Body of pancreas (tissue), 4 donors: ENCODE measurements around the gene ING5. TPM values are rescaled to one million over a fixed set of nuclear protein-coding genes. Genes with fewer than 3 reads are reported as not detected.

Experiments used
- ATAC-seq: fragments of 150-250 bp; one replicate; pipeline ENCODE4 v1.9.1; 2016
- DNase-seq, 4 donors: peaks; one replicate each; pipeline ENCODE4 v3.0.0-alpha.2; 2019
- H3K27ac ChIP-seq, 4 donors: fragments of 200-600 bp; sonication (generic); 1 replicate in 3 of 4; 2 replicates in 1 of 4; pipeline versions ENCODE4 v1.5.1 to v1.6.1; 2016 to 2019; ENCODE audit warnings: mild to moderate bottlenecking in 1 of 4, mixed read lengths in 1 of 4, moderate library complexity in 1 of 4
- H3K27me3 ChIP-seq, 2 donors: fragments of 200-600 bp; sonication (generic); one replicate each; pipeline ENCODE4 v1.6.0; 2016; ENCODE audit warnings: mild to moderate bottlenecking in 1 of 2
- H3K36me3 ChIP-seq, 2 donors: fragments of 200-600 bp; sonication (generic); replicated peaks in 1 of 2; 2 replicates each; pipeline ENCODE4 v1.5.1; 2016; ENCODE audit warnings: low read depth in 2 of 2; ENCODE audit not compliant: insufficient read depth in 1 of 2
- H3K4me1 ChIP-seq: fragments of 200-600 bp; sonication (generic); one replicate; pipeline ENCODE4 v1.6.0; 2016
- H3K4me3 ChIP-seq, 2 donors: fragments of 200-600 bp; sonication (generic); 1 replicate in 1 of 2; 2 replicates in 1 of 2; pipeline ENCODE4 v1.5.1; 2016 to 2019
- H3K9me3 ChIP-seq, 3 donors: fragments of 200-600 bp; sonication (generic); 1 replicate in 2 of 3; 2 replicates in 1 of 3; pipeline ENCODE4 v1.5.1; 2016
- POLR2A ChIP-seq, 3 donors: fragments of 450-650 bp; IDR thresholded peaks; one replicate each; pipeline ENCODE4 v1.6.1; 2016; ENCODE audit warnings: antibody characterized with exemption in 3 of 3, mild to moderate bottlenecking in 2 of 3
- WGBS, 2 donors: methylation state at CpG; one replicate each; pipeline ENCODE4 v1.1.5; 2017; 5-methylcytosine and 5-hydroxymethylcytosine counted together
- intact Hi-C: fragments of 100-400 bp; cut with DNase I; formaldehyde crosslinking; loops from one replicate; pipeline ENCODE4 v1.15.1; 2023
- total RNA-seq, 2 donors: library from RNA; depleted of rRNA; stranded (reverse); fragments of >200 nt; gene quantifications; one replicate each; pipeline ENCODE4 v1.1.0, GENCODE V29; 2016
- TF ChIP-seq, protein P1 (sequence below), 7 experiments: fragments of 450-650 bp in 4 of 7; fragments of 200-600 bp in 3 of 7; sonication (generic) in 3 of 7; IDR thresholded peaks; one replicate each; pipeline ENCODE4 v1.5.1; 2016 to 2019; ENCODE audit warnings: antibody characterized with exemption in 7 of 7

ING5 gene
- total RNA-seq, 2 donors from 2014 or later: 28.5 to 89.0 TPM

DNA sequence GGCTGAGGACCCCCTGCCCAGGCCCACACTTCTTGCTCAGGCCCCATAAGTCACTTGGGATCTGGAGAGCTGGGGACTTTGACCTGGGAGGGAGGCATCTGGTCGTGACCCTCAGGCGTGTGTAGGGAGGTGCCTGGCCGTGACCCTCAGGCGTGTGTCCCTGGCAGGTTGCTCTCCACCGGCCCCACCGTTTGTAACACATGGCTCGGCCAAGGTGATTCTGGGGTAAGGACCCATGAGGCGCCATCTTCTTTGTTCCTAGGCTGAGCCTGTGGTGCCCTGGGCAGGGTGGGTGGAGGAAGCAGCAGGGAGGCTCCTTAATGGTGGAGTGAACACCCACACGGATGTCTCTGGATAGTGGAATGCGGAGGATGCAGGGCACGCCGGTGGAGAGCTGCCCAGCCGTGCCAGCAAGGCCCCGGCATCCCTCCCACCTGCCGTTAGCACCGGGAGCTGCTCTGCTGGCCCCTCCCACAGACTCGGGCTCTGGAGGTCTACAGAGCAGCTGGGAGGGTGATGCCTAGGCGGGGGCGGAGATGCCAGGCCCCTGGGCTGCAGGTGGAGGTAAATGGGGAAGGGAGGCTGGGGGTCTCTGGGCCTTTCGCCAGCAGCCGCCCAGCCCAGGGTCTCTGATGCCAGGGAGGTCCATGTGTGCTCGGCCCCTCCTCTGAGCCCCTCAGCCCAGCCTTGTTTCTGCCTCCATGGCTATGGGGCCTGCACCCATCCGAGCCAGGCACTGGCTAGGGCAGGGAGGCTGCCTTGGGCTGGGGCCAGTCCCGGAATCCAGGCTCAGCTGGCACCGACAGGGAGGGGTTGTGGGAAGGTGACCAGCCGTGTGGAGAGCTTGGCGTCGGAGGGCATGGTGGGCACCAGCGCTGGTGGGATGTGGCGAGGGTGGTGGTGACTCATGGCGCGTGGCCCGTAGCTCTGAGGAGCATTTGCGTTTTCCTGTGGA lies 73.7 kb downstream of the ING5 start:
- H3K9me3 ChIP-seq: no peaks in the 10 kb centered on the region
- H3K4me1 ChIP-seq: no peaks in the 10 kb centered on the region
- TF ChIP-seq POLR2A (IDR thresholded peaks at IDR 0.05): no peak
- TF ChIP-seq, protein P1, sequence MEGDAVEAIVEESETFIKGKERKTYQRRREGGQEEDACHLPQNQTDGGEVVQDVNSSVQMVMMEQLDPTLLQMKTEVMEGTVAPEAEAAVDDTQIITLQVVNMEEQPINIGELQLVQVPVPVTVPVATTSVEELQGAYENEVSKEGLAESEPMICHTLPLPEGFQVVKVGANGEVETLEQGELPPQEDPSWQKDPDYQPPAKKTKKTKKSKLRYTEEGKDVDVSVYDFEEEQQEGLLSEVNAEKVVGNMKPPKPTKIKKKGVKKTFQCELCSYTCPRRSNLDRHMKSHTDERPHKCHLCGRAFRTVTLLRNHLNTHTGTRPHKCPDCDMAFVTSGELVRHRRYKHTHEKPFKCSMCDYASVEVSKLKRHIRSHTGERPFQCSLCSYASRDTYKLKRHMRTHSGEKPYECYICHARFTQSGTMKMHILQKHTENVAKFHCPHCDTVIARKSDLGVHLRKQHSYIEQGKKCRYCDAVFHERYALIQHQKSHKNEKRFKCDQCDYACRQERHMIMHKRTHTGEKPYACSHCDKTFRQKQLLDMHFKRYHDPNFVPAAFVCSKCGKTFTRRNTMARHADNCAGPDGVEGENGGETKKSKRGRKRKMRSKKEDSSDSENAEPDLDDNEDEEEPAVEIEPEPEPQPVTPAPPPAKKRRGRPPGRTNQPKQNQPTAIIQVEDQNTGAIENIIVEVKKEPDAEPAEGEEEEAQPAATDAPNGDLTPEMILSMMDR (IDR thresholded peaks at IDR 0.05): no peak
- H3K36me3 ChIP-seq: no peaks in the 10 kb centered on the region
- no peak overlapping the region for H3K27ac ChIP-seq
- WGBS, 2 donors: 62 to 68% methylated on average over 25 to 34 of the region's 34 CpGs
- H3K4me3 ChIP-seq: no peak overlapping the region
- DNase-seq: peak in 1 of 4 donors; percentile 8
- no peak for ATAC-seq
- peaks cover 0 to 5% of the 10 kb centered on the region in 2 donors for H3K27me3 ChIP-seq
- intact Hi-C loops: no loop called here

- ATAC-seq (no peak), DNase-seq (no peak)
- WGBS, 2 donors: 47 to 66% methylated on average over 12 to 26 of the region's 27 CpGs
- H3K4me1 ChIP-seq: no peaks in the 10 kb centered on the region
- H3K27me3 ChIP-seq: peaks cover 0 to 5% of the 10 kb centered on the region in 2 donors
- TF ChIP-seq, protein P1 (IDR thresholded peaks at IDR 0.05): no peak
- TF ChIP-seq POLR2A (IDR thresholded peaks at IDR 0.05): no peak
- no peaks in the 10 kb centered on the region for H3K36me3 ChIP-seq
- no peaks in the 10 kb centered on the region for H3K9me3 ChIP-seq
- intact Hi-C loops: no loop called here
- no peak within 1 kb of the TSS for H3K27ac ChIP-seq
- no peak within 1 kb of the TSS for H3K4me3 ChIP-seq
These were observed 74.7 kb downstream of the ING5 start, which contains the start of gene GAL3ST2 for GRCh38 chr2:241776336-241777169. TSS of gene GAL3ST2 (plus strand) at chr2:241776822. CDS start at chr2:241776956, 134 bp downstream.

- 76 to 78% methylated on average over 8 to 22 of the region's 22 CpGs for WGBS, 2 donors
- intact Hi-C loops: no loop called here
- ATAC-seq (no peak), DNase-seq (no peak)
- Histone ChIP-seq H3K9me3 (no peaks in the 10 kb centered on the region), H3K4me3 (no peak overlapping the region), H3K36me3 (no peaks in the 10 kb centered on the region), H3K27ac (no peak overlapping the region), H3K4me1 (no peaks in the 10 kb centered on the region), H3K27me3 (peaks cover 0 to 5% of the 10 kb centered on the region in 2 donors)
- TF ChIP-seq, protein P1 (IDR thresholded peaks at IDR 0.05): no peak
- TF ChIP-seq POLR2A (IDR thresholded peaks at IDR 0.05): no peak
These were observed 75.4 kb downstream of the ING5 start for GRCh38 chr2:241777170-241777685.

- 68 to 75% methylated on average over 9 to 19 of the region's 21 CpGs for WGBS, 2 donors
- intact Hi-C loops: no loop called here
- Histone ChIP-seq H3K27ac (no peak overlapping the region), H3K4me3 (no peak overlapping the region), H3K9me3 (no peaks in the 10 kb centered on the region), H3K27me3 (peaks cover 0 to 5% of the 10 kb centered on the region in 2 donors), H3K36me3 (no peaks in the 10 kb centered on the region), H3K4me1 (no peaks in the 10 kb centered on the region)
- TF ChIP-seq, protein P1 (IDR thresholded peaks at IDR 0.05): no peak
- no peak for TF ChIP-seq POLR2A (IDR thresholded peaks at IDR 0.05)
- DNase-seq (no peak), ATAC-seq (no peak)
These were observed 76.1 kb downstream of the ING5 start for GRCh38 chr2:241777686-241778627.
